HUES6 (cell line): Measurements from ENCODE around the gene UNC5C.

Experiments
- H3K27ac ChIP-seq: 2 replicates; pipeline ENCODE4 v1.7.0; 2013; ENCODE audit warnings: low read depth, mild to moderate bottlenecking, low read length, inconsistent platforms
- H3K27me3 ChIP-seq: 2 replicates; pipeline ENCODE4 v1.6.1; 2013; ENCODE audit warnings: low read length; ENCODE audit not compliant: control insufficient read depth, insufficient read depth
- H3K36me3 ChIP-seq: 2 replicates; pipeline ENCODE4 v1.6.1; 2013; ENCODE audit warnings: low read length; ENCODE audit not compliant: control insufficient read depth, insufficient read depth
- H3K4me1 ChIP-seq: 2 replicates; pipeline ENCODE4 v1.6.1; 2013; ENCODE audit warnings: low read length; ENCODE audit not compliant: control insufficient read depth, insufficient read depth
- H3K4me3 ChIP-seq: 2 replicates; pipeline ENCODE4 v1.5.1; 2013; ENCODE audit warnings: low read depth, low read length
- H3K9ac ChIP-seq: one replicate; pipeline ENCODE4 v1.6.1; 2013; ENCODE audit warnings: mild to moderate bottlenecking, low read length
- H3K9me3 ChIP-seq: 2 replicates; pipeline ENCODE4 v1.6.1; 2013; ENCODE audit warnings: low read depth, low read length; ENCODE audit not compliant: control insufficient read depth, insufficient read depth

Gene UNC5C

DNA sequence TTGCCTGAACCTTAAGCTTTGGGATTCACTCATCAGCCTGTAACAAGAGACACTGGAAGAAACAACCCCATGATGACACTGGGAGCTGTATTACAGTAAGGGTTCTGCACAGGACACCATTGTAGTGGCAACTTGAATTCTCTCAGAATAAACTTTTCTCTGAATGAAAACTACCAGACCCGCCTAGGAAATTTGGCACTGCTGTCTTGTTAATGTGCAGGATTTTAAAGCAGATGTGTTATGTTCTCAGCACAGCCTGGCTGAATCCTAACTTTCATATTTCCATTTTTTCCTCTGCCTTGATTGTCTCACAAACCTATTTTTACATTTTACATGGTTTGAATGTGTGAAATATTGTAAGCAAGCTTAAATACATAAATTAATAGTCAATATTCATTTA, 253.6 kb downstream of the UNC5C start:
- H3K4me3 ChIP-seq = no peak overlapping the region
- H3K36me3 ChIP-seq = no peaks in the 10 kb centered on the region
- H3K4me1 ChIP-seq = no peaks in the 10 kb centered on the region
- H3K27me3 ChIP-seq = no peaks in the 10 kb centered on the region
- H3K27ac ChIP-seq = no peak overlapping the region
- no peak overlapping the region for H3K9ac ChIP-seq
- H3K9me3 ChIP-seq = no peaks in the 10 kb centered on the region

DNA sequence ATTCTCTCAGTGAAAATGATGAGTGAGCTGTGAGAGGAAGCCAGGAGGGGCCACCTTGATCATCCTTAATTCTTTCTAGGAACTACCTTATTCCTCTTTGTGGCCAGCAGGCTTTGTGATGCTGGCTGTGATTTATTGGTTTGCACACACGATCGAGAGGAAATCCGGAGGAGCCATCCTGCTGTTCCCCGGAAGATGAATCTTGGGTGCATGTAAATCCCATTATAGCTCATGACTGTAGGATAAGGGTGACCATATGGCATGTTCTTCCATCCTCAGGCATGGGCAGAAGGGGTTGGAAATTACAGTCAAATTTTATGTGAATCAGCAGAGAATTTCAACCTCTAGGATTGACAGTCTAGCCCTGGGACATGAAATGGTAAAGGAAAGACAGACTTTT, 254.5 kb downstream of the UNC5C start:
- no peaks in the 10 kb centered on the region for H3K4me1 ChIP-seq
- H3K9ac ChIP-seq = no peak overlapping the region
- no peak overlapping the region for H3K4me3 ChIP-seq
- no peaks in the 10 kb centered on the region for H3K9me3 ChIP-seq
- no peaks in the 10 kb centered on the region for H3K27me3 ChIP-seq
- no peaks in the 10 kb centered on the region for H3K36me3 ChIP-seq
- H3K27ac ChIP-seq = no peak overlapping the region

DNA sequence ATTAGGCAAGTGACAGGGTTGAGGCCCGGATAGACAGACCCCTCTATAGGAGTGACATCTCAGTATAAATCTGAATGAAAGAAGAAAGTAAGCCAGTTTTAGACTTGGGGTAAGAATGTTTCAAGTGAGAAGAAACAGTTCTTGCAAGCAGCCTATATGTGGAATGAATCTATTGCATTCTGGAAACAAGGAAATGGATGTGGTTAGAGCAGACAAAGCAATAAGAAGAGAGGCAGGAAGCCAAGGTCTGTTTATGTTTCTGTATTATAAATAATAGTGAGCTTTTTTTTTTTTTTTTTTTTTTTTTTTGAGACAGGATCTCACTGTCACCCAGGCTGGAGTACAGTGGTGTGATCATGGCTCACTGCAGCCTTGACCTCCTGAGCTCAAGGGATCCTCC, 255.8 kb downstream of the UNC5C start:
- H3K9me3 ChIP-seq = 0 out of 2 replicates have a peak, but pooled peaks cover 6% of the 10 kb centered on the region
- H3K36me3 ChIP-seq = no peaks in the 10 kb centered on the region
- no peak overlapping the region for H3K4me3 ChIP-seq
- H3K9ac ChIP-seq = no peak overlapping the region
- no peak overlapping the region for H3K27ac ChIP-seq
- no peaks in the 10 kb centered on the region for H3K4me1 ChIP-seq
- H3K27me3 ChIP-seq = no peaks in the 10 kb centered on the region

DNA sequence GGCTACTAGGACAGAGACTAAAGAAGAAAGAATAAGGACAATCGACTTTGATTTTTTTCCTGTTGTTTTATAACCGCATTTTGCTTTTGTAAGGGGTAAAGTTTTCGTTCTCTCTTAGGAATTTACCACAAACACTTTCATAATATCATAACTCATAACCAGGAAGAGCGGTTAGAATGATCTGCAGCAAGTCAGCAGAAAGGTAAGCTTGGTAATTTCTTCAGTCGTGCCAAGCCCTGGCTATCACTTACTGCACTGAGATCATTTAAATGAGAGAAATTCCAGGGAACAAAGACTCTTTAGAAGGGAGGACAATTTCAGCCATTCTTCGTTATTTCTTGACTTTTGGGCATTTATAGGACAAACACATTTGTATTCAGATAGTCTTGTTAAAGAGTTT, 258.1 kb downstream of the UNC5C start:
- no peak overlapping the region for H3K9ac ChIP-seq
- no peaks in the 10 kb centered on the region for H3K36me3 ChIP-seq

DNA sequence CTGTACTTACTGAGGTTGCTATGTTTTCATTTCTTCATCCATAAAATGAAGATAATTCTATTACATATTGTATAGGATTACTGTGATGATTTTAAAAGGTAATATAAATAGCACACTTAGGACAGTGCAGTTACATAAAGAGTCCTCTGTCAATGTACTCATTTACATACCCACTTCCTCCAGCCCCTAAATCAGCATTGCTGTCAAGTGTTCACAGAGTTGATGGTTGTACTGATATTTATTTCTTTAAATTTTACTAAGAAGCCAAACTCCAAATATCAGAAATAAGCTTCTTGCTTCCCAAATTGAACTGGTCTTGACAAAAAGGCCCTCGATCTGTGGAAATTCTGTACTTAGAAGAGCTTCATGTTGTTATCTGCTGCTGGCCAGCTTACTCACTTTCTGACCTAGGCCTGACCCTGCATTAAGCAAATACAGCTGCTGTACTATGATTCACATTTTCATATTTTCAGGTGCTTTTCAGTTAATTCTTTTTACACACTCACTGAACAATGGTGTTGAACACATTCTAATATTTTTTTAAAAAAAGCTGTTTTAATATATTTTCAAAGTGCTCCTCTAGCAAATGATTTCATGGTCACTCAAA, 259.6 kb downstream of the UNC5C start:
- Histone ChIP-seq H3K9me3 (0 out of 2 replicates have a peak, but pooled peaks cover 6% of the 10 kb centered on the region), H3K4me3 (no peak overlapping the region), H3K9ac (no peak overlapping the region), H3K36me3 (no peaks in the 10 kb centered on the region), H3K4me1 (no peaks in the 10 kb centered on the region), H3K27ac (no peak overlapping the region), H3K27me3 (no peaks in the 10 kb centered on the region)

More for the DNA sequence above, 258.1 kb downstream of the UNC5C start:
- Histone ChIP-seq H3K27ac (no peak overlapping the region), H3K9me3 (0 out of 2 replicates have a peak, but pooled peaks cover 6% of the 10 kb centered on the region), H3K4me3 (no peak overlapping the region), H3K27me3 (no peaks in the 10 kb centered on the region), H3K4me1 (no peaks in the 10 kb centered on the region)

DNA sequence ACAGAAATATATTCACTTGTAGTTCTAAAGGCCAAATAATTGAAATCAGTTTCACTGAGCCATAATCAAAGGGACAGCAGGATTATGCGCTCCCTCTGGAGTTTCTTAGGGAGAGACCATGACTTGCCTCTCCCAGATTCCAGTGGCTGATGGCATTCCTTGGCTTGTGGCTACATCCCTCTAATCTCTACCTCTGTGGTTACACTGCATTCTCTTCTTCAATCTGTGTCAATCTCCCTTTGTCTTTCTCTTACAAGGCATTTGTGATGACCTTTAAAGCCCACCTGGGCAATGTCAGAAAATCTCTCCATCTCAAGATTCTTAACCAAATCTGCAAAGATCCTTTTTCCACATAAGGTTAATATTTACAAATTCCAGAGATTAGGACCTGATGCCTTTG, 260.2 kb downstream of the UNC5C start:
- H3K27ac ChIP-seq = no peak overlapping the region
- no peaks in the 10 kb centered on the region for H3K36me3 ChIP-seq

DNA sequence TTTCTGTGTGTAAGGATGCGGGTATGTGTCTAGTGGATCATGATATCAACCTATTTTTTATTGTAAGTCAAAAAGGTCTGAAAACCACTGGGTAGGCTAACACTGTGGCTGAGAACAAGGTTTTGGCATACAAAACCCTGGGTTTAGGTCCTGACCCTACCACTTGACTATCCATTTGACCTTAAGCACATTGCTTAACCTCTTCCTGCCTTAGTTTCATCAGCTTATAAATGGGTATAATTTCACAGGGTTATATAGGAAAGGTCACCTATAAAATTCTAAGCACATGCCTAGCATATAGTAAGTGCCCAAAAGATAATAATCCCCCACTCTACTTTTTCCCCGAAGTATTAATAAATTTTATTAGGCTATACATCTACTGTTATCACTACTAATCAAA, 263.0 kb downstream of the UNC5C start:
- Histone ChIP-seq H3K4me1 (no peaks in the 10 kb centered on the region), H3K9me3 (0 out of 2 replicates have a peak, but pooled peaks cover 6% of the 10 kb centered on the region), H3K9ac (no peak overlapping the region), H3K4me3 (no peak overlapping the region), H3K27ac (no peak overlapping the region), H3K36me3 (no peaks in the 10 kb centered on the region), H3K27me3 (no peaks in the 10 kb centered on the region)

More for the DNA sequence above, 260.2 kb downstream of the UNC5C start:
- no peak overlapping the region for H3K4me3 ChIP-seq
- no peaks in the 10 kb centered on the region for H3K27me3 ChIP-seq
- H3K9ac ChIP-seq = no peak overlapping the region
- H3K4me1 ChIP-seq = no peaks in the 10 kb centered on the region
- H3K9me3 ChIP-seq = 0 out of 2 replicates have a peak, but pooled peaks cover 6% of the 10 kb centered on the region

DNA sequence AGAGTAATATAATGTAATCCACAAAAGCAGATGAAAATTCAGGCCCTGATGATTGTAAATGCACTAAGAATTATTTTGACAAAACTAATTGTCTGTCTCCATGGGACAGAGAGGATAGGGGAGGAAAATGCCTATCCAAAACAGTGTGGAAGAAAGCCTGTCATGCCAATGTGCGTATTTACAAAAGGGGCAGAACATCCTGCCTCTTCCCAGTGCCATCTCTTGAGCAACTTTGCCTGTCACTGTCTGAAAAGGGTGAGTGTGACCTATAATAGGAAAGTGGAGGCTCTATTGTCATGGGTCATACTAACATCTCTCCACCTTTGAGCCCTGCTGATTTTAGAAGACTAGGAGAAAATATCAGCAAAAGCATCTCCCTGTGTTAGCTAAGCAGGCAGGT, 264.1 kb downstream of the UNC5C start:
- 0 out of 2 replicates have a peak, but pooled peaks cover 6% of the 10 kb centered on the region for H3K9me3 ChIP-seq
- no peak overlapping the region for H3K27ac ChIP-seq
- H3K4me1 ChIP-seq = no peaks in the 10 kb centered on the region

DNA sequence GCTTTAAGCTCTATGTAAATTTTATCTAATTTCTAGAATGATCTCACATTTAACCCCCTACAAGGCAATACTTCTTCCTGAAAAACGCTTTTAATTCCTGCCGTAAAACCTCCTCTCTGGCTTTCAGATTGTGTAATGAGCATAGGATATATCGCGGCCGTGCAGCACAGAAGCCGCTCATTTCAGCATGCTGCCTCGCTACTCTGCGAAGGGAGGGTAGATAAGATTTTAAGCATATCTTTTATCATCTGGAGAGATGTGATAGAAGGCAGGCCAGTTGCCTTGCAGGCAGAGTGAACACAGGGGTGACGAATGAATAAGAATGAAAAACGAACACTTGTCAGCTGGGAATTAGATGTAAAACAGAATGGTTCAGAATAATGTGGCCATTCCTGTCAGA, 265.5 kb downstream of the UNC5C start:
- Histone ChIP-seq H3K4me1 (no peaks in the 10 kb centered on the region), H3K9ac (no peak overlapping the region), H3K27ac (no peak overlapping the region), H3K4me3 (no peak overlapping the region), H3K27me3 (no peaks in the 10 kb centered on the region), H3K36me3 (no peaks in the 10 kb centered on the region), H3K9me3 (0 out of 2 replicates have a peak, but pooled peaks cover 2% of the 10 kb centered on the region)

More for the DNA sequence above, 264.1 kb downstream of the UNC5C start:
- Histone ChIP-seq H3K9ac (no peak overlapping the region), H3K36me3 (no peaks in the 10 kb centered on the region), H3K27me3 (no peaks in the 10 kb centered on the region), H3K4me3 (no peak overlapping the region)

DNA sequence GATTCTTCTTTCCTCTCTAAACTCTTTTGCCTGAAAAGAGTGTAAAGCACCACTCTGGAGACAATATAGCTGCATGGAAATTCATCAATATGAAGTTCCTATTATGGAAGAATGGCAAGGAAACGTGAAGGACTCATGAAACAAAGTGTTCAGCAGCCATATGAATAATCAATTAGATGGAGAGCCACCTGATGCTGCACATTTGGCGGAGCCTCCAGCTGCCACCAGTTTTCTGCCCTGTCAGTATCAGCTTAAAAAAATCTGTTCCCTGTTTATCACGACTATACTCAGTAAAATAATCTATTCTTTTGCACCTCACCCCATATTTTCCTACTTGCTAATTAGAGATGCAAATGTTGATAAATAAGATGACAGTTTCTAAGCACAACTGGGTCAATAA, 276.0 kb downstream of the UNC5C start:
- Histone ChIP-seq H3K4me3 (no peak overlapping the region), H3K9ac (no peak overlapping the region), H3K9me3 (no peaks in the 10 kb centered on the region), H3K27me3 (no peaks in the 10 kb centered on the region), H3K27ac (no peak overlapping the region), H3K36me3 (no peaks in the 10 kb centered on the region), H3K4me1 (no peaks in the 10 kb centered on the region)

DNA sequence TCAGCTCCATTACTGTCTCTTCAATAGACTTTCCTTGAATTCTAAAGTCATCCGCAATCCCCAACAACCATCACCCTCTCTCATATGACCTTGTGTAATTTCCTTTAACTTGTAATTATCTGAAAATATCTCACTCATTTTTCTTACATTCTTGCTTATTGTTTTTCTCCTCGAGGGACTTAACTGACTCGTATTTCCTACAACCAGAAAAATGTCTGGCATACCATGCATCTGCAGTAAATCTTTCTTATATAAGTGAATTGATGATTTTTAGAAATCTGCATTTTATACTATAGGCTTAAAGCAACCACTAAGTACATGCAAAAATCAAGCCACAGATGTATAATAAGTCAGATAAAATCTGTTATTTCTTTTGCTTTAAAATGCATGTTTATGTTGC, 276.7 kb downstream of the UNC5C start:
- Histone ChIP-seq H3K27me3 (no peaks in the 10 kb centered on the region), H3K4me3 (no peak overlapping the region), H3K9me3 (no peaks in the 10 kb centered on the region), H3K36me3 (no peaks in the 10 kb centered on the region), H3K4me1 (no peaks in the 10 kb centered on the region), H3K27ac (no peak overlapping the region), H3K9ac (no peak overlapping the region)
